Epidermal melanocyte (primary cell): ENCODE measurements around the gene XKR3.
"Not testable (repeated sequence)": the region's sequence is repeated elsewhere in the genome, so short reads cannot be mapped to it uniquely, and the experiment has no call there.

Source experiments
- DNase-seq: peaks from one replicate; pipeline ENCODE4 v3.0.0; 2011; ENCODE audit warnings: low spot score; ENCODE audit not compliant: insufficient read length

The XKR3 gene

GRCh38 chr22:16806401-16806800 is 18.8 kb downstream of the XKR3 start:
- DNase-seq: no peak

- DNase-seq: no peak
Observed at GRCh38 chr22:16804882-16805281, 20.3 kb downstream of the XKR3 start.

GRCh38 chr22:16803255-16803917 is 21.8 kb downstream of the XKR3 start:
- no peak for DNase-seq

GRCh38 chr22:16801571-16801970 is 23.6 kb downstream of the XKR3 start:
- DNase-seq: no peak

GRCh38 chr22:16801088-16801487 is 24.1 kb downstream of the XKR3 start:
- DNase-seq: no peak

- DNase-seq: no peak
Observed at GRCh38 chr22:16800358-16800757, 24.9 kb downstream of the XKR3 start.

GRCh38 chr22:16795504-16795903 is 29.7 kb downstream of the XKR3 start:
- DNase-seq: not testable (repeated sequence)

- no peak for DNase-seq
Observed at GRCh38 chr22:16793831-16794230, 31.4 kb downstream of the XKR3 start.

- DNase-seq: no peak
Observed at GRCh38 chr22:16789860-16790493, 35.2 kb downstream of the XKR3 start.

- no peak for DNase-seq
Observed at GRCh38 chr22:16783930-16784354, 41.3 kb downstream of the XKR3 start.

- no peak for DNase-seq
Observed at GRCh38 chr22:16783453-16783852, 41.8 kb downstream of the XKR3 start.

GRCh38 chr22:16781764-16782329 is 43.4 kb downstream of the XKR3 start:
- DNase-seq: no peak

- no peak for DNase-seq
Observed at GRCh38 chr22:16781074-16781763, 44.0 kb downstream of the XKR3 start.

- no peak for DNase-seq
Observed at GRCh38 chr22:16777284-16777924, 47.8 kb downstream of the XKR3 start.

GRCh38 chr22:16776080-16776479 is 49.1 kb downstream of the XKR3 start:
- no peak for DNase-seq

- no peak for DNase-seq
Observed at GRCh38 chr22:16774911-16775500, 50.2 kb downstream of the XKR3 start.

- not testable (repeated sequence) for DNase-seq
Observed at GRCh38 chr22:16771569-16771968, 53.6 kb downstream of the XKR3 start.

- not testable (repeated sequence) for DNase-seq
Observed at GRCh38 chr22:16767927-16768326, 57.3 kb downstream of the XKR3 start.

GRCh38 chr22:16762224-16762623 is 63.0 kb downstream of the XKR3 start:
- DNase-seq: not testable (repeated sequence)

- DNase-seq: not testable (repeated sequence)
Observed at GRCh38 chr22:16760416-16760815, 64.8 kb downstream of the XKR3 start.

GRCh38 chr22:16749282-16749681 is 75.9 kb downstream of the XKR3 start:
- DNase-seq: not testable (repeated sequence)
